HG03139 (cell line): Measurements from ENCODE around the gene HGFAC.

ENCODE experiments used
- ATAC-seq: cut with Tn5 transposase; IDR thresholded peaks from one replicate; pipeline ENCODE4 v1.9.1; 2021; ENCODE audit not compliant: unreplicated experiment

Gene HGFAC

GRCh38 chr4:3484057-3484973, 42.5 kb downstream of the HGFAC start:
- ATAC-seq, result no peak

- ATAC-seq, result no peak
Observed at GRCh38 chr4:3485011-3485791, 43.4 kb downstream of the HGFAC start.

GRCh38 chr4:3485886-3486540, 44.2 kb downstream of the HGFAC start:
- no peak for ATAC-seq

- no peak for ATAC-seq
Observed at GRCh38 chr4:3486541-3487540, 45.1 kb downstream of the HGFAC start.

- ATAC-seq, result no peak
Observed at GRCh38 chr4:3487861-3488260, 46.1 kb downstream of the HGFAC start.

DNA sequence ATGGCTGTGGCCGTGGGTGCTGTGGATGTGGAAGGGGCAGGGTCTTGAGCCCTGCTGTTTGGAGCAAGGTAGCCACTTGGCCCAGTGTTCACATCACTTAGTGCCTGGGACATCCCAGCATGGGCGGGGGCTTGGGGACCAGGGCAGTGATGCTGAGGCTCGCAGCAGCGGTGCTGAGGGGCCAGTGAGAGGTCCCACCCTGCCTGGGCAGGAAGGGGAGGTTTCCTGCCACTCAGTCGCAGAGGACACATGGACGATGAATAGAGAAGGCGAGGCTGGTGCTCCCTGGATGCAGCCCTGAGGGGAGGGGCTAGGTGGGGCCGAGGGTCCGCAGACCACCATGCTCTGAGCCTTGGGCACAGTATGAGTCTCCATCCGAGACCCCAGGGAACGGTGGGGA, 47.1 kb downstream of the HGFAC start:
- ATAC-seq, result no peak

DNA sequence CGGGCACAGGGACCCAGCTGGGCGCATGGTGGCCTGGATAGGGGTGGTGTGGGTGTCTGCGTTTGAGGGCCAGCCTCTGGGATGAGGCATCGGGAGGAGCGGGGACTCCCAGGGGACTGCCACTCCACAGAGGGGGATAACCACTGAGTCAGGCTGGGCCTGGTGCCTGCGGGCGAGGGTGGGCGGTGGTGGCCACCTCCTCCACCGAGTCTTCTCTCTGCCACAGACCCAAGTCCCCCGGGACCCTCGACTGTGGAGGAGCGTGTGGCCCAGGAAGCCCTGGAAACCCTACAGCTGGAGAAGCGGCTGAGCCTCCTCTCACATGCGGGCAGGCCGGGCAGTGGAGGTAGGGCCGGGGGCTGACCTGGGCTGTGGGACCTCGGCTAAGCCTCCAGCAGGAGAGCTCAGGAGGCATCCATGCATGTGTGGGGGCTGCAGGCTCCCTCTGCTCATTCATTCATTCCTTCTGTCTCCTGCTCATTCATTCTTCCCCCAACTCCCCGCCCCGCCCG, 47.7 kb downstream of the HGFAC start:
- no peak for ATAC-seq

DNA sequence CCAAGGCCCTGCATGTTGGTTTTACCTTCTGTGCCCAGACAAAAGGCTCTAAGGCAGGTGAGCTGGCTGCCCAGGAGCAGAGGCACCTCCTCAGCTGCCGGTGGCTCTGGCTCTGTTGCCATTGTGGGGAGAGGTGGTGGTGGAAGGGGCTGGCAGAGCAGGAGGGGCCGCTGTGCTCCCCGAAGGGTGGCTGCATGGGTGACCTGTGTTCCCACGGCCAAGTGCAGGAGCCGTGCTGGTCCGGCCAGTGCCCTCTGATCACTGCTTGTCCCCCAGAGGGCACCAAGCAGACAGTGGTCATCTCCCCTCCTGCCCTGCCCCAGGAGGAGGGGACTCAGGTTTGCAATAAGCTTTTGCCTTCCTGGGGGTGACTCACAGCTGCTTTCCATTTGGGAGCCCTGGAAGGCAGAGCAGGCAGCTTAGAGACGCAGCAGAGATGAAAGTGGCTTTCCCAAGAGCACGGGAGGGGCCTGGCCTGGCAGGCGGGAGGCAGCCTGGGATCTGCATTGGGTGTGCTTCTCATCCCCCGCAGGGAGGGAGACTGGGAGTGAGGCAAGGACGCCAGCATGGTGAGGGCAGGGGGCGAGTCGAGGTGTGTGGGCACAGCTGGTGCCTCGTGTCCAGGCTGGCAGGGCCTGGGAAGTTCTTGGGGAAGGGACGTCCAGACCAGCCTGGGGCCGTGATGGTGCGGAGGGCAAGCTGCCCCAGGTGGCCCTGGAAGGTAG, 50.1 kb downstream of the HGFAC start:
- no peak for ATAC-seq

DNA sequence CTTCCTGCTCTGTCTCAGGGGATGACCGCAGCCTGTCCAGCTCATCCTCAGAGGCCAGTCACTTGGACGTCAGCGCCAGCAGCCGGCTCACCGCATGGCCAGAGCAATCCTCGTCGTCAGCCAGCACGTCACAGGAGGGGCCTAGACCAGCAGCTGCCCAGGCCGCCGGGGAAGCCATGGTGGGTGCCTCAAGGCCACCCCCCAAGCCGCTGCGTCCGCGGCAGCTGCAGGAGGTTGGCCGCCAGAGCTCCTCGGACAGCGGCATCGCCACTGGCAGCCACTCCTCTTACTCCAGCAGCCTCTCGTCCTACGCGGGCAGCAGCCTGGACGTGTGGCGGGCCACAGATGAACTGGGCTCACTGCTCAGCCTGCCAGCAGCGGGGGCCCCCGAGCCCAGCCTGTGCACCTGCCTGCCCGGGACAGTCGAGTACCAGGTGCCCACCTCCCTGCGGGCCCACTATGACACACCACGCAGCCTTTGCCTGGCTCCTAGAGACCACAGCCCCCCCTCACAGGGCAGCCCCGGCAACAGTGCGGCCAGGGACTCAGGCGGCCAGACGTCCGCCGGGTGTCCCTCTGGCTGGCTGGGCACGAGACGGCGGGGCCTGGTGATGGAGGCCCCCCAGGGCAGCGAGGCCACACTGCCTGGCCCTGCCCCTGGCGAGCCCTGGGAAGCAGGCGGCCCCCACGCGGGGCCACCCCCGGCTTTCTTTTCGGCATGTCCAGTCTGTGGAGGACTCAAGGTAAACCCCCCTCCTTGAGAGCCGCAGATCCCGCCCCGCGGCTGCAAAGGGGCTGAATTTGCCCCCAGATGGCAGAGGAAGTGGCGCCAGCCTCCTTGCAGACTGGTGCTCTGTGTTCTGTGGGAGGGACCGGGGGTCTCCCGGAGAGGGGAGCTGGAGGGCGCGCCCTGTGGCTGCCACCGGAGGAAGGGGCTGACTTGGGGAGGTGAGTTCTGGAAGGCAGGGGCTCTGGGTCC, 51.3 kb downstream of the HGFAC start:
- ATAC-seq, result no peak

DNA sequence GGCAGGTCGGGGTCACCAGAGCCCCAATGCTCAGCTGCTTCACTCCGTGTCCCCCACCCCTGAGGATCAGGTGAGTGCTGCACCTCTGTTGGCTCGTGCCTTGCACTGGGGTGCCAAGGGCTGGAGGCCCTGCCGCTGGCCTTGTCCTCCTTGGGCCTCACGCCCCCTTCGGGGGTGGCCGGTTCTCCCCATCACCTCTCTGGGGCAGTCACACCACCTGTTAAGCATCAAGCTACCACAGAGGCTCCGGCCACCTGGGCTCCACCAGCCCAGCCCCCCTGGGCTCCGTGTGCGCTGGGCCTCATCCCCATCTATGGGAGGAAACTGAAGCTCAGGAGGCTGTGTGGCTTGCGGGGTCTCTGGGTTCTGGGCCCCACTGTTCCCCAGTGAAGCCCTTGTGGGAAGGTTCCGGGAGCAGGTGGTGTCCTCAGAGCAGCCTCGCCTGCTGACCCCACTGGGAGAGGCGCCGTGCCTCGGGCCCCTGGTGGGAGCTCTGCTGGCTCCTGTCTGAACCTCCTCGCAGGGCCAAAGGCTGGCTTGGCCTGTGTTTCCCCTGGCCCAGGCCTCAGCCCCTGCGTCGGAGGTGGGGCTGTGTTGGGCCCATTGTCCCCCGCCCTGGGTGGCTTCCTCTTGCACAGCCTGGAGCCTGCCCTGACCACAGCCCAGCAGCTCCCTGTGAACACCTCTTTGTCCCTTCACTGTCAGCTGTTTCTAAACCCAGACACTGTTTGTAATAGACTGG, 52.1 kb downstream of the HGFAC start:
- no peak for ATAC-seq

- no peak for ATAC-seq
Observed at GRCh38 chr4:3494462-3494871, 52.7 kb downstream of the HGFAC start.

DNA sequence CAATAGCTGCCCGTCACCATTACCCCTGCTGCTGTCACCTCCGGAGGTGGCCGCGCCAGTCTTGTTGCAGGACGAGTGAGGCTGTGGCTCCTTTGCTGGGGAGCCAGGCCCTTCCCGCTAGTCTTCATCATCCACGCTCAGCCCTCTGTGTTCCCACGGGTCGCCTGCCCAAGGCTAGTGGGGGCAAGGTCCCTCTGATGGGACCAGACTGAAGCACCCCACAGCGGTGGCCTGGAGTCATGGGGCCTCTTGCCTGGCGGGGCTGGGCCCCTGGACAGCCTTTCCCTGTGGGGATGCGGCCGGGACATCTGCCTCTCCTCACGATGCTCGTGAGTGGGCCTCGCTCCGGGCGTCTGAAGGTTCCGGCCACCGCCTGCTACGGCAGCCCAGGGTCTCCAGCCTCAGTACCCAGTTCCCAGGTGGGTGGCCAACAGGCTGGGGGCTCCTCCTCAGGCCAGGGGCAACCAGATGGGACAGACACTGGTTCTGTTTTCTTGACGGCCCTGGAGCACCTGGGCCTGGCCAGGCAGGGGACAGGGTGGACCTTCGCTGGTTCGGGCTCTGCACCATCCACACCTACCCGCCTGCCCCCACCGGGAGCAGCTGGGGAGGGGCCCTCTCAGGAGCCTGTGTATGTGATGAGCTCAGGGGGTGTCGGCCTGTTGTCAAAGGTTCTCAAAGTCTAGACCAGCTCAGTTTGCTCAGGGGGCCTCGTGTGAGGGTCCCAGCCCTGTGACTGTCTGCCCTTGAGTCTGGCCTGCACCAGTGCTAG, 53.6 kb downstream of the HGFAC start:
- no peak for ATAC-seq

DNA sequence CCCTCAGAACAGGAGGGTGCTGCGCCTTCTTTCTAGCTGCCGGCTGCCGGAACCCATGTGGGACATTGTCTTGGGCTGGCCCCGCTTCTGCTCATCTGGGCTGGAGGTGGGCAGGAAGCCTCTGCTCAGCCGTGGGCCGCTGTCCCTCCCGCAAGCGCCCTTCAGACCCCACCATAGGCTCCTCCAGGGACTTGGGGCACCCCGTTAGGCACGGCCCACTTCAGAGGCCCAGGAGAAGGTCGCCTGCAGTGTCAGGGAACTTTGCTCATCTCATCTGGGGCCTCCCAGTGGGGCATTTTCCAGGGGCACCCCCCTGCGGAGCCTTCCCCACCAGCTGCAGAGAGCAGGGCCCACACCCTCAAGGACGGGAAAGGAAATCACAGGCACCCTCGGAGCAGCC, 54.3 kb downstream of the HGFAC start:
- ATAC-seq, result no peak

DNA sequence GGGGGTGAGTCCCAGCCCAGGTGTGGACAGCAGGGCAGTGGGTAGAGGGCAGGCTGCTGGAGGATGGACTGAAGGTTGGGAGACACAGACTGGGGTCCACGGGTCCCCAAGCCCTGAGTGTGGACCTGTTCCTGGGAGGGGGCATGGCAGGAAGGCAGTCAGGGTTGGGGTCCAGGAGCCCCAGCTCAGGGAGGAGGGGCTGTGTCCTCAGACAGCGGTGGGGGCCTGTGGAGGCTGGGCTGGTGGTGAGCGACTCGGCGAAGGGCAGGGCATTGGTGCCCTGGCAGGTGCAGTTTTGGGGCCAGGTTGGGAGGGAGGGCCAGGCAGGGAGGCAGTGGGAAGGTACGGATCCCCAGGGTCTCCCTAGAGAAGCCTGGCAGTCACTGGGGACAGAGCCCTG, 55.3 kb downstream of the HGFAC start:
- ATAC-seq, result no peak

- no peak for ATAC-seq
Observed at GRCh38 chr4:3497523-3498389, 56.0 kb downstream of the HGFAC start.

GRCh38 chr4:3498407-3498806, 56.6 kb downstream of the HGFAC start:
- no peak for ATAC-seq
